Cortex of kidney (tissue), 1 donor: ENCODE results near the gene TMEM40.
"Not testable (repeated sequence)": the region's sequence is repeated elsewhere in the genome, so short reads cannot be mapped to it uniquely, and the experiment has no call there.

Source experiments
- DNase-seq: peaks from one replicate; lab custom pipeline; 2025; lab: John Stamatoyannopoulos, UW

The TMEM40 gene

GRCh38 chr3:12775970-12776369 is 16.9 kb upstream of the TMEM40 start:
- DNase-seq: not testable (repeated sequence)

GRCh38 chr3:12775226-12775625 is 16.2 kb upstream of the TMEM40 start:
- DNase-seq: no peak

GRCh38 chr3:12774619-12775018 is 15.6 kb upstream of the TMEM40 start:
- no peak for DNase-seq

DNA sequence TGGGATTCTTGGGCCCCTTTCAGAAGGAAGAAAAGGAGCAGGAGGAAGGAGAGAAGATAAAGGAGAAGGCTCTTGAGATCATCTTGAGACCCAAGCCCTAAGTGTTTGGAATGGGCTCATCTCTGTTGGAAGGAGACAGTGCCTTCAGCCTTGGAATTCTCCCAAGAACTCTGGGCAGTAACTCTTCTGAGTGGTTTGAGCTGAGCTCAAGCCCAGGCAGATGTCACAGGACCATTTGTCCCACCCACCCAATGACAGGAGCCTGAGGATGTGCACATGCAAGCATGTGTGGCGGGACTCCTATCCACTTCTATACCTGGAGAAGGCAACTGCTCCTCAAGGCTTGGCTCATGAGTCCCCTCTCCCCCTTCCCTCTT is 14.6 kb upstream of the TMEM40 start:
- no peak for DNase-seq

- DNase-seq: no peak
Measured at GRCh38 chr3:12773030-12773709, 14.1 kb upstream of the TMEM40 start.

- no peak for DNase-seq
Measured at GRCh38 chr3:12772462-12772861, 13.4 kb upstream of the TMEM40 start.

DNA sequence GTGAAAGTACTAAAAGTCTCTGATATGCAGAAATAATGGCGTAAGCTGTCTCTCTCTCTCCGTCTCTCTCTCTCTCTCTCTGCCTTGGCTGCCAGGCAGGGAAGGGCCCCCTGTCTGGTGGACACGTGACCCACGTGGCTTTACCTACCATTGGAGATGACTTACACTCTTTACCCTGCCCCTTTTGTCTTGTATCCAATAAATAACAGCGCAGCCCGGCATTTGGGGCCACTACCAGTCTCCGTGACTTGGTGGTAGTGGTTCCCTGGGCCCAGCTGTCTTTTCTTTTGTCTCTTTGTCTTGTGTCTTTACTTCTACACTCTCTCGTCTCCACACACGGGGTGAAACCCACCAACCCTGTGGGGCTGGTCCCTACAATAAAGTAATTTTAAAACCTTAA is 12.2 kb upstream of the TMEM40 start:
- DNase-seq: no peak

- no peak for DNase-seq
Measured at GRCh38 chr3:12769761-12770160, 10.7 kb upstream of the TMEM40 start.

DNA sequence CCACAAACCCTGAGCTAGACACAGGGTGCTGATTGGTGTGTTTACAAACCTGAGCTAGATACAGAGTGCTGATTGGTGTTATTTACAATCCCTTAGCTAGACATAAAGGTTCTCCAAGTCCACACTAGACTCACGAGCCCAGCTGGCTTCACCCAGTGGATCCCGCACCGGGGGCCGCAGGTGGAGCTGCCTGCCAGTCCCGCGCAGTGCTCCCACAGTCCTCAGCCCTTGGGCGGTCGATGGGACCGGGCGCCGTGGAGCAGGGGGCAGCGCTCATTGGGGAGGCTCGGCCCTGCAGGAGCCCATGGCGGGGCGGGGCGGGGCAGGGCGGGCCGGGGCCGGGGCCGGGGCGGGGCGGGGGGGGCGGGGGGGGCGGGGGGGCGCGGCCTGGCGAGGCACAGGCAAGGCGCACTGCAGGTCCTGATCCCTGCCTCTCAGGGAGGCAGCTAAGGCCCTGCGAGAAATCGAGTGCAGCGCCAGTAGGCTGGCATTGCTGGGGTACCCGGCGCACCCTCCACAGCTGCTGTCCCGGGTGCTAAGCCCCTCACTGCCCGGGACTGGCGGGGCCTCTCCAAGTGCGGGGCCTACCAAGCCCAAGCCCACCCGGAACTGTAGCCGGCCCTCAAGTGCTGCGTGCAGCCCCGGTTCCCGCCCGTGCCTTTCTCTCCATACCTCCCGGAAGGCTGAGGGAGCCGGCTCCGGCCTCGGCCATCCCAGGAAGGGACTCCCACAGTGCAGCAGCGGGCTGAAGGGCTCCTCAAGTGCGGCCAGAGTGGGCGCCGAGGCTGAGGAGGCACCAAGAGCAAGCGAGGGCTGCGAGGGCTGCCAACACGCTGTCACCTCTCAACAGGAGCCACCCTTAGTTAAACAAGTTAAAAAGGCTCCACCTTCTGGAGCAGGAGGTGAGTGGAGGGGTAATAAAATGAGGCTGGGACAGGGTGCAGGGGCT is 9.8 kb upstream of the TMEM40 start:
- DNase-seq: no peak

GRCh38 chr3:12766541-12766940 is 7.5 kb upstream of the TMEM40 start:
- no peak for DNase-seq

GRCh38 chr3:12764171-12764776 is 5.2 kb upstream of the TMEM40 start:
- no peak for DNase-seq

GRCh38 chr3:12759693-12760565 is 870 bp upstream of the TMEM40 start:
- no peak for DNase-seq

DNA sequence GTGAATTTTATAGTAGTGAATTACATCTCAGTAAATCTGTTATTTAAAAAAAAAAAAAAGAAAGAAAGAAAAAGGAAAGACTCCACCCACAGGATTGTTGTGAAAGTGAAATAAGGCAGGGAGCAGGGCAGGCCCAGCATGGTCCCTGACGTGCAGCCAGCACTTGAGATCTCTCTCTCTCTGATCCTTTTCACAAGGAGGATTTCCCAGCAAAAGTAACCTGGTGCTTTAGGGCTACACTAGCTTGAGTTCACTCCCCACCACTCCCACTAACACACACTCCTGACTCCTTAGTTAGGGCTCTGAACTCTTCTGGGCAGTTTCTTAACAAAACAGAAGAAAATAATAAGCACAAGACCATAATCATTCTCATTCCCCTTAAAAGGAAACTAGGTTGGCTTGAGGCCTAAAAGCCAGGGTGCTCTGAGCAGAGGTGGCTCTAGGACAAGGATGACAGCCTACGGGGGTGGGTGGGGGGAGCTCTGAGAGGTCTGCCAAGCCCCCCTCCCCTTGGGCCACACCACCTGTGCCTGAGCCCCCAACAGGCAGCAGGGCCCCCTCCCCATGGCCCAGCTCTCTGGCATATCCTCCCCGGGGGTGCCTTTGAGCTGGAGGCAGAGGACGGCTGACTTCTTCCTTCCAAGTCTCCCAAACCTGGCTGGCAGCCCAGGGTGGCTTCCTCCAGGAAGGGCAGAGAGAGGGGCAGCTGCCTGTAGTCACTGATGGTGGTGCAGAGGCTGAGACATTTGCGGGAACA is 856 bp downstream of the TMEM40 start:
- no peak for DNase-seq

- DNase-seq: no peak
Measured at GRCh38 chr3:12756635-12757034, 2.4 kb downstream of the TMEM40 start.

- no peak for DNase-seq
Measured at GRCh38 chr3:12756175-12756574, 2.9 kb downstream of the TMEM40 start.

DNA sequence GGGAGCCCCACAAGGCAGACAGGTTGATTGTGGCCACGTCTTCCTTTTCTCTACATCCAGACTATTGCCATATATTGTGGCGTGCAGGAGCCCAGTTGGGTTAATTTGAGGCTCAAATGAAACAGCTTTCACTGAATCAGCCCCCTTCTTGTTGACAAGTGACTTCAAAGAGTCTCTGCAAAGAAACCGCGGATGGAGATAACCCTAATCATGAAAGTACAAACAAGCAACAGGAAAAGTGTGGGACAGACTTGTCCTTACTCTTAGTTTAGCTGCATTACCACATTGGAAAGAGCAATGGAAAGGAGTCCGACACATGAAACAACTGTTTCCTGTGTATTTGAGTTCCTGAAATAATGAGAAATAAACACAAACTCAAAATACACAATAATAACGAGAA is 3.3 kb downstream of the TMEM40 start:
- DNase-seq: no peak

DNA sequence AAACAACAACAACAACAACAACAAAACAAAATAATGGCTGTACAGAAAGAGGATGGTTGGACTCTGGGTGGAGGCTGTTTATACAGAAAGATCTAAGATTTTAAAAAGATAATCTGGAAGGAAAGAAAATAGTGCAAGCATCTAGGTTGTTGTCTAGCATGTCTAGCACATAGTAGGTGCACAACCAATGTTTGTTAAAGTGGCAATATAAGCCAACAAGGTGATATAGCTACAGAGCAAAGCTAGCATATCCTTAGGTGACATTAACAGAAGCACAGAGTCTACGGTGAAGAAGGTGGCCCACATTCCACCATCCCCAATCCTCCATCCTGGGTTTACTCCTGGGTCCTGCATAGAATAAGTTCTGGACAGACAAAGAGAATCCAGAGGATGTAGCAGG is 4.7 kb downstream of the TMEM40 start:
- no peak for DNase-seq

- DNase-seq: no peak
Measured at GRCh38 chr3:12753275-12754028, 5.6 kb downstream of the TMEM40 start.

GRCh38 chr3:12752809-12753208 is 6.2 kb downstream of the TMEM40 start:
- DNase-seq: no peak

DNA sequence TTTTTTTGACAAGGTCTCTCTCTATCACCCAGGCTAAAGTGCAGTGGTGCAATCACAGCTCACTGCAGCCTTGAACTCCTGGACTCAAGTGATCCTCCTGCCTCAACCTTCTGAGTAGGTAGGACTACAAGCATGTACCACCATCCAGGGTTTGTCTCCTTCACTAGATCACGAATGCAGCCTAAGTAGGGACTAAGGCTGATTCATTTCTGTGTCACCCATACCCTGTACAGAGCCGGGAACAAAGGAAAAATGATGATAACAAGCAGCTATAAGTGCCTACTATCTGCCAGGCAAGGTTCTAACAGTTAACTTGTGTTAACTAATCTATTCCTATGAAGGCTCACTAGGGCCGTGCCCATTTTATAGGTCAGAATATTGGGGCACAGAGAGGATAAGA is 7.0 kb downstream of the TMEM40 start:
- DNase-seq: no peak
